Peyer's patch (tissue), 4 donors: ENCODE results near the gene KLC1.

Experiments
- CTCF ChIP-seq, 6 experiments: fragments of 450-650 bp in 4 of 6; fragments of 200-600 bp in 2 of 6; sonication (generic) in 1 of 6; IDR thresholded peaks; one replicate each; pipeline ENCODE4 v1.5.1; 2017 to 2019; ENCODE audit warnings: antibody characterized with exemption in 6 of 6, mild to moderate bottlenecking in 3 of 6, moderate library complexity in 1 of 6
- POLR2A ChIP-seq, 2 donors: fragments of 450-650 bp; IDR thresholded peaks; one replicate each; pipeline ENCODE4 v1.5.1; 2017; ENCODE audit warnings: antibody characterized with exemption in 2 of 2, mild to moderate bottlenecking in 2 of 2, moderate library complexity in 2 of 2

- TF ChIP-seq CTCF (IDR thresholded peaks at IDR 0.05) (no peak), POLR2A (IDR thresholded peaks at IDR 0.05) (no peak)
Observed at GRCh38 chr14:103735815-103736545, 107.0 kb downstream of the KLC1 start.
